Measurements from ENCODE around the gene CNTN5. TPM values are rescaled to one million over a fixed set of nuclear protein-coding genes. Genes with fewer than 3 reads are reported as not detected.

The CNTN5 gene
- polyA plus RNA-seq, 1 donor from 2014 or later, result 1.1 TPM

DNA sequence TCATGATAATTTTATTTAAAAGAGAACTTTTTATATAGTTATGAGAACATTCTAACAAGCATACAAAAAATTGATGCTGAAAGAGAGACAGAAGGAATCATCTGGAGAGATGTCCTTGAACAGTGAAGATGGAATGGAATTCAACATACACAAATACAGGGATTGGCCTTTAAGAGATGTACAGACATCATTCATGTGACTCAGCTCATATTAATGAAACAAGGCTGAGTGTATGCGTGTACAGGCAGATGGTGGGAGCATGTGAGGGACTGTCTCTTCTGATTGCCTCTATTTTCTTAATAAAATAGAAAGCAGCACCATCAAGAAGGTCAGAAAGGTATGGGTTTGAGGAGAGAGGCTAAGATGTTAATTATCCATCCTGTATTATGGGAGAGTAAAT lies 793.3 kb downstream of the CNTN5 start:
- Histone ChIP-seq H3K36me3 (ENCODE audit: insufficient read depth, low read length) (no peaks in the 10 kb centered on the region), H3K4me3 (ENCODE audit: low read length) (no peak overlapping the region), H3K9me3 (ENCODE audit: low read length) (no peaks in the 10 kb centered on the region), H3K79me2 (replicated peaks; ENCODE audit: insufficient read depth, low read length) (no peaks in the 10 kb centered on the region), H3F3A (ENCODE audit: insufficient read depth, low read length, poor library complexity, severe bottlenecking) (no peaks in the 10 kb centered on the region), H3K27me3 (ENCODE audit: insufficient read depth, low read depth, low read length) (no peaks in the 10 kb centered on the region), H3K9ac (ENCODE audit: low read length) (no peak overlapping the region), H3K4me2 (ENCODE audit: low read length) (no peak overlapping the region), H3K27ac (ENCODE audit: low read length) (no peak overlapping the region), H3K9me2 (ENCODE audit: insufficient read depth, low read length) (no peaks in the 10 kb centered on the region), H4K20me1 (ENCODE audit: insufficient read depth) (no peaks in the 10 kb centered on the region), H2AFZ (ENCODE audit: low read depth, low read length) (no peak overlapping the region)
- TF ChIP-seq RAD21 (conservative IDR thresholded peaks at IDR 0.05), result no peak
- TF ChIP-seq EP300 (conservative IDR thresholded peaks at IDR 0.05; ENCODE audit: poor library complexity, severe bottlenecking), result no peak
- no peak for TF ChIP-seq MXI1 (conservative IDR thresholded peaks at IDR 0.05; ENCODE audit: poor library complexity, severe bottlenecking)
- TF ChIP-seq POLR2AphosphoS5 (IDR thresholded peaks at IDR 0.05), result no peak
- no peak for TF ChIP-seq TAF1 (IDR thresholded peaks at IDR 0.05; ENCODE audit: low read depth)
- no peak for TF ChIP-seq SMC3 (conservative IDR thresholded peaks at IDR 0.05; ENCODE audit: poor library complexity)
- TF ChIP-seq, protein P1, sequence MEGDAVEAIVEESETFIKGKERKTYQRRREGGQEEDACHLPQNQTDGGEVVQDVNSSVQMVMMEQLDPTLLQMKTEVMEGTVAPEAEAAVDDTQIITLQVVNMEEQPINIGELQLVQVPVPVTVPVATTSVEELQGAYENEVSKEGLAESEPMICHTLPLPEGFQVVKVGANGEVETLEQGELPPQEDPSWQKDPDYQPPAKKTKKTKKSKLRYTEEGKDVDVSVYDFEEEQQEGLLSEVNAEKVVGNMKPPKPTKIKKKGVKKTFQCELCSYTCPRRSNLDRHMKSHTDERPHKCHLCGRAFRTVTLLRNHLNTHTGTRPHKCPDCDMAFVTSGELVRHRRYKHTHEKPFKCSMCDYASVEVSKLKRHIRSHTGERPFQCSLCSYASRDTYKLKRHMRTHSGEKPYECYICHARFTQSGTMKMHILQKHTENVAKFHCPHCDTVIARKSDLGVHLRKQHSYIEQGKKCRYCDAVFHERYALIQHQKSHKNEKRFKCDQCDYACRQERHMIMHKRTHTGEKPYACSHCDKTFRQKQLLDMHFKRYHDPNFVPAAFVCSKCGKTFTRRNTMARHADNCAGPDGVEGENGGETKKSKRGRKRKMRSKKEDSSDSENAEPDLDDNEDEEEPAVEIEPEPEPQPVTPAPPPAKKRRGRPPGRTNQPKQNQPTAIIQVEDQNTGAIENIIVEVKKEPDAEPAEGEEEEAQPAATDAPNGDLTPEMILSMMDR (IDR thresholded peaks at IDR 0.05; ENCODE audit: poor library complexity, severe bottlenecking), result no peak
- TF ChIP-seq, protein P2, sequence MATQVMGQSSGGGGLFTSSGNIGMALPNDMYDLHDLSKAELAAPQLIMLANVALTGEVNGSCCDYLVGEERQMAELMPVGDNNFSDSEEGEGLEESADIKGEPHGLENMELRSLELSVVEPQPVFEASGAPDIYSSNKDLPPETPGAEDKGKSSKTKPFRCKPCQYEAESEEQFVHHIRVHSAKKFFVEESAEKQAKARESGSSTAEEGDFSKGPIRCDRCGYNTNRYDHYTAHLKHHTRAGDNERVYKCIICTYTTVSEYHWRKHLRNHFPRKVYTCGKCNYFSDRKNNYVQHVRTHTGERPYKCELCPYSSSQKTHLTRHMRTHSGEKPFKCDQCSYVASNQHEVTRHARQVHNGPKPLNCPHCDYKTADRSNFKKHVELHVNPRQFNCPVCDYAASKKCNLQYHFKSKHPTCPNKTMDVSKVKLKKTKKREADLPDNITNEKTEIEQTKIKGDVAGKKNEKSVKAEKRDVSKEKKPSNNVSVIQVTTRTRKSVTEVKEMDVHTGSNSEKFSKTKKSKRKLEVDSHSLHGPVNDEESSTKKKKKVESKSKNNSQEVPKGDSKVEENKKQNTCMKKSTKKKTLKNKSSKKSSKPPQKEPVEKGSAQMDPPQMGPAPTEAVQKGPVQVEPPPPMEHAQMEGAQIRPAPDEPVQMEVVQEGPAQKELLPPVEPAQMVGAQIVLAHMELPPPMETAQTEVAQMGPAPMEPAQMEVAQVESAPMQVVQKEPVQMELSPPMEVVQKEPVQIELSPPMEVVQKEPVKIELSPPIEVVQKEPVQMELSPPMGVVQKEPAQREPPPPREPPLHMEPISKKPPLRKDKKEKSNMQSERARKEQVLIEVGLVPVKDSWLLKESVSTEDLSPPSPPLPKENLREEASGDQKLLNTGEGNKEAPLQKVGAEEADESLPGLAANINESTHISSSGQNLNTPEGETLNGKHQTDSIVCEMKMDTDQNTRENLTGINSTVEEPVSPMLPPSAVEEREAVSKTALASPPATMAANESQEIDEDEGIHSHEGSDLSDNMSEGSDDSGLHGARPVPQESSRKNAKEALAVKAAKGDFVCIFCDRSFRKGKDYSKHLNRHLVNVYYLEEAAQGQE (IDR thresholded peaks at IDR 0.05; ENCODE audit: borderline replicate concordance), result no peak
- TF ChIP-seq EZH2 (IDR thresholded peaks at IDR 0.05; ENCODE audit: borderline replicate concordance, insufficient read depth, low read length, poor library complexity, severe bottlenecking), result no peak

- Histone ChIP-seq H3K27me3 (ENCODE audit: insufficient read depth, low read depth, low read length) (no peaks in the 10 kb centered on the region), H3K9me3 (ENCODE audit: low read length) (no peaks in the 10 kb centered on the region), H3K4me2 (ENCODE audit: low read length) (no peak overlapping the region), H3K36me3 (ENCODE audit: insufficient read depth, low read length) (no peaks in the 10 kb centered on the region), H3K9me2 (ENCODE audit: insufficient read depth, low read length) (no peaks in the 10 kb centered on the region), H4K20me1 (ENCODE audit: insufficient read depth) (no peaks in the 10 kb centered on the region), H3K9ac (ENCODE audit: low read length) (no peak overlapping the region), H3K79me2 (replicated peaks; ENCODE audit: insufficient read depth, low read length) (no peaks in the 10 kb centered on the region), H3K4me3 (ENCODE audit: low read length) (no peak overlapping the region), H2AFZ (ENCODE audit: low read depth, low read length) (no peak overlapping the region), H3K27ac (ENCODE audit: low read length) (no peak overlapping the region), H3F3A (ENCODE audit: insufficient read depth, low read length, poor library complexity, severe bottlenecking) (no peaks in the 10 kb centered on the region)
- no peak for TF ChIP-seq MXI1 (conservative IDR thresholded peaks at IDR 0.05; ENCODE audit: poor library complexity, severe bottlenecking)
- no peak for TF ChIP-seq POLR2AphosphoS5 (IDR thresholded peaks at IDR 0.05)
- no peak for TF ChIP-seq TAF1 (IDR thresholded peaks at IDR 0.05; ENCODE audit: low read depth)
- TF ChIP-seq, protein P2 (IDR thresholded peaks at IDR 0.05; ENCODE audit: borderline replicate concordance), result no peak
- TF ChIP-seq SMC3 (conservative IDR thresholded peaks at IDR 0.05; ENCODE audit: poor library complexity), result no peak
- no peak for TF ChIP-seq EZH2 (IDR thresholded peaks at IDR 0.05; ENCODE audit: borderline replicate concordance, insufficient read depth, low read length, poor library complexity, severe bottlenecking)
- no peak for TF ChIP-seq EP300 (conservative IDR thresholded peaks at IDR 0.05; ENCODE audit: poor library complexity, severe bottlenecking)
- TF ChIP-seq, protein P1 (IDR thresholded peaks at IDR 0.05; ENCODE audit: poor library complexity, severe bottlenecking), result no peak
- no peak for TF ChIP-seq RAD21 (conservative IDR thresholded peaks at IDR 0.05)
Measured at GRCh38 chr11:99814738-99815137, 794.0 kb downstream of the CNTN5 start.
